IMR-90 (cell line): Measurements from ENCODE around the gene PAM16. TPM values are rescaled to one million over a fixed set of nuclear protein-coding genes. Genes with fewer than 3 reads are reported as not detected.

Source experiments
- ATAC-seq: fragments of 200-7000 bp; cut with Tn5 transposase; 2 replicates; pipeline ENCODE4 v1.9.1; 2020; ENCODE audit warnings: low read depth, mild to moderate bottlenecking, moderate library complexity
- BruUV-seq: library from RNA; stranded (reverse); fragments of 400-500 nt; replicated peaks from 2 replicates; lab custom pipeline; 2021; lab: Mats Ljungman, UMichigan
- CTCF ChIA-PET: fragments of 300-600 bp; formaldehyde crosslinking; extraction: SDS; loops from one replicate; lab custom pipeline; 2021; ENCODE audit warnings: antibody characterized with exemption; lab: Yijun Ruan, JAX
- POLR2A ChIA-PET: fragments of 300-600 bp; sonication (Branson Sonifier 250); formaldehyde crosslinking; loops from one replicate; lab custom pipeline; 2022; ENCODE audit warnings: antibody characterized with exemption; ENCODE audit not compliant: unreplicated experiment; lab: Charles Lee
- DNase-seq: peaks from one replicate; pipeline ENCODE4 v3.0.0; 2013
- H2AFZ ChIP-seq: replicated peaks from 2 replicates; pipeline ENCODE3; 2013; ENCODE audit warnings: low read length, mild to moderate bottlenecking; ENCODE audit not compliant: poor library complexity
- H2AK5ac ChIP-seq: 2 replicates; pipeline ENCODE4 v1.6.1; 2013; ENCODE audit warnings: low read depth, low read length, inconsistent platforms
- H2AK9ac ChIP-seq: replicated peaks from 2 replicates; pipeline ENCODE3; 2013; ENCODE audit warnings: mild to moderate bottlenecking, low read depth, low read length, moderate library complexity; ENCODE audit not compliant: poor library complexity
- H2BK120ac ChIP-seq: 2 replicates; pipeline ENCODE4 v1.6.1; 2013; ENCODE audit warnings: low read depth, low read length, inconsistent platforms
- H2BK15ac ChIP-seq: 3 replicates; pipeline ENCODE4 v1.6.1; 2013; ENCODE audit warnings: low read depth, low read length, inconsistent platforms
- H2BK20ac ChIP-seq: 2 replicates; pipeline ENCODE4 v1.6.1; 2013; ENCODE audit warnings: low read depth, mild to moderate bottlenecking, inconsistent platforms, low read length, moderate library complexity
- H2BK5ac ChIP-seq: 2 replicates; pipeline ENCODE4 v1.6.1; 2013; ENCODE audit warnings: mild to moderate bottlenecking, low read depth, low read length, inconsistent platforms; ENCODE audit not compliant: poor library complexity, severe bottlenecking
- H3K14ac ChIP-seq: replicated peaks from 2 replicates; pipeline ENCODE4 v1.6.1; 2013; ENCODE audit warnings: low read depth, low read length, inconsistent platforms
- H3K18ac ChIP-seq: 2 replicates; pipeline ENCODE4 v1.6.1; 2013; ENCODE audit warnings: low read depth, low read length, control low read depth
- H3K23ac ChIP-seq: 2 replicates; pipeline ENCODE4 v1.6.1; 2013; ENCODE audit warnings: low read depth, low read length, inconsistent platforms
- H3K27ac ChIP-seq: 2 replicates; pipeline ENCODE4 v1.5.1; 2013; ENCODE audit warnings: mild to moderate bottlenecking, control low read depth, low read length; ENCODE audit not compliant: insufficient read depth
- H3K27me3 ChIP-seq: 2 replicates; pipeline ENCODE4 v1.6.1; 2013; ENCODE audit warnings: low read length; ENCODE audit not compliant: control insufficient read depth, insufficient read depth
- H3K36me3 ChIP-seq: 2 replicates; pipeline ENCODE4 v1.6.1; 2013; ENCODE audit warnings: low read length, mixed read lengths; ENCODE audit not compliant: control insufficient read depth, insufficient read depth
- H3K4ac ChIP-seq: 2 replicates; pipeline ENCODE4 v1.6.1; 2013; ENCODE audit warnings: low read depth, low read length, inconsistent platforms
- H3K4me1 ChIP-seq: 2 replicates; pipeline ENCODE4 v1.6.1; 2013; ENCODE audit warnings: low read length, mixed read lengths; ENCODE audit not compliant: control insufficient read depth, insufficient read depth
- H3K4me2 ChIP-seq: 2 replicates; pipeline ENCODE4 v1.6.1; 2013; ENCODE audit warnings: low read depth, mild to moderate bottlenecking, control low read depth, low read length, moderate library complexity
- H3K4me3 ChIP-seq: 2 replicates; pipeline ENCODE4 v1.5.1; 2013; ENCODE audit warnings: low read depth, mild to moderate bottlenecking, control low read depth, low read length, moderate library complexity; ENCODE audit not compliant: insufficient read depth
- H3K56ac ChIP-seq: 2 replicates; pipeline ENCODE4 v1.6.1; 2013; ENCODE audit warnings: low read length, inconsistent platforms; ENCODE audit not compliant: insufficient read depth; ENCODE audit errors: extremely low read depth
- H3K79me1 ChIP-seq, 2 experiments: 2 replicates each; pipeline ENCODE4 v1.6.1; 2013; ENCODE audit warnings: low read length in 2 of 2, inconsistent platforms in 1 of 2, low read depth in 1 of 2
- H3K9ac ChIP-seq: 2 replicates; pipeline ENCODE4 v1.6.1; 2013; ENCODE audit warnings: low read depth, low read length, control low read depth
- H3K9me1 ChIP-seq: 2 replicates; pipeline ENCODE4 v1.6.1; 2013; ENCODE audit warnings: low read length, inconsistent platforms; ENCODE audit not compliant: insufficient read depth
- H3K9me3 ChIP-seq: 2 replicates; pipeline ENCODE4 v1.6.1; 2013; ENCODE audit warnings: low read length; ENCODE audit not compliant: control insufficient read depth, insufficient read depth
- H4K20me1 ChIP-seq: 2 replicates; pipeline ENCODE4 v1.6.1; 2013; ENCODE audit warnings: low read length, inconsistent platforms; ENCODE audit not compliant: insufficient read depth
- H4K5ac ChIP-seq: 2 replicates; pipeline ENCODE4 v1.6.1; 2013; ENCODE audit warnings: mild to moderate bottlenecking, low read depth, low read length, control low read depth
- H4K8ac ChIP-seq, 2 experiments: 2 replicates each; pipeline ENCODE4 v1.6.1; 2013; ENCODE audit warnings: low read depth in 2 of 2, low read length in 2 of 2, control low read depth in 1 of 2, inconsistent platforms in 1 of 2
- H4K91ac ChIP-seq: 2 replicates; pipeline ENCODE4 v1.6.1; 2013; ENCODE audit warnings: low read depth, low read length, inconsistent platforms; ENCODE audit not compliant: insufficient read depth
- BHLHE40 ChIP-seq: fragments of 150-350 bp; IDR thresholded peaks from 2 replicates; pipeline ENCODE4 v1.6.1; 2016; ENCODE audit warnings: mild to moderate bottlenecking, low read depth, low read length
- CEBPB ChIP-seq: IDR thresholded peaks from 2 replicates; pipeline ENCODE4 v1.6.1; 2012; ENCODE audit warnings: low read depth, low read length, improper control_type of control experiment
- CHD1 ChIP-seq: IDR thresholded peaks from 2 replicates; pipeline ENCODE4 v1.6.1; 2012; ENCODE audit warnings: low read depth, low read length, improper control_type of control experiment
- CTCF ChIP-seq: conservative IDR thresholded peaks from 2 replicates; pipeline ENCODE4 v1.5.1; 2012; ENCODE audit warnings: mild to moderate bottlenecking, low read depth, low read length, improper control_type of control experiment
- ELK1 ChIP-seq: fragments of 150-350 bp; IDR thresholded peaks from 2 replicates; pipeline ENCODE4 v1.6.1; 2016; ENCODE audit warnings: low read depth, mild to moderate bottlenecking, low read length, moderate library complexity, borderline replicate concordance
- MAFK ChIP-seq: IDR thresholded peaks from 2 replicates; pipeline ENCODE4 v1.6.1; 2012; ENCODE audit warnings: low read depth, low read length, improper control_type of control experiment
- MAZ ChIP-seq: IDR thresholded peaks from 2 replicates; pipeline ENCODE4 v1.6.1; 2012; ENCODE audit warnings: low read depth, mild to moderate bottlenecking, low read length, improper control_type of control experiment, moderate library complexity, borderline replicate concordance
- POLR2A ChIP-seq: IDR thresholded peaks from 2 replicates; pipeline ENCODE4 v1.6.1; 2012; ENCODE audit warnings: mild to moderate bottlenecking, low read depth, low read length
- RAD21 ChIP-seq: IDR thresholded peaks from 2 replicates; pipeline ENCODE4 v1.6.1; 2012; ENCODE audit warnings: low read length, improper control_type of control experiment
- RCOR1 ChIP-seq: IDR thresholded peaks from 2 replicates; pipeline ENCODE4 v1.6.1; 2012; ENCODE audit warnings: mild to moderate bottlenecking, low read length, improper control_type of control experiment; ENCODE audit not compliant: insufficient replicate concordance
- RFX5 ChIP-seq: IDR thresholded peaks from 2 replicates; pipeline ENCODE4 v1.8.0; 2012; ENCODE audit warnings: low read depth, mild to moderate bottlenecking, low read length, moderate library complexity
- SMC3 ChIP-seq: fragments of 150-350 bp; IDR thresholded peaks from 2 replicates; pipeline ENCODE4 v1.6.1; 2016; ENCODE audit warnings: low read depth, mild to moderate bottlenecking, antibody characterized with exemption, low read length, moderate library complexity
- USF2 ChIP-seq: fragments of 150-350 bp; IDR thresholded peaks from 2 replicates; pipeline ENCODE4 v1.6.1; 2017; ENCODE audit warnings: mild to moderate bottlenecking, antibody characterized with exemption, low read length, low read depth
- WGBS, 2 experiments: methylation state at CpG; one replicate each; pipeline versions ENCODE4 v1.1.5 to v1.1.7; 2013; ENCODE audit warnings: missing lambda C conversion rate in 2 of 2; ENCODE audit not compliant: insufficient read length in 1 of 2; ENCODE audit errors: extremely low coverage in 2 of 2; 5-methylcytosine and 5-hydroxymethylcytosine counted together
- dilution Hi-C: fragments of 300-500 bp; cut with HindIII; formaldehyde crosslinking; loops from one replicate; pipeline ENCODE4 v1.14.3; 2018; ENCODE audit warnings: low sequenced_read_pairs; ENCODE audit not compliant: unreplicated experiment
- in situ Hi-C: fragments of 300-500 bp; cut with MboI; formaldehyde crosslinking; loops from 3 replicates; pipeline ENCODE4 v1.14.3; 2019; ENCODE audit warnings: low sequenced_read_pairs, inconsistent platforms, mixed read lengths
- intact Hi-C: fragments of 100-400 bp; cut with micrococcal nuclease; formaldehyde crosslinking; loops from 2 replicates; pipeline ENCODE4 v1.10.0; 2022
- polyA plus RNA-seq, 3 experiments: library from polyadenylated mRNA; depleted of rRNA; stranded (reverse); fragments of >200 nt; gene quantifications; 2 replicates each; pipeline ENCODE4 v1.2.3, GENCODE V29; 2012; ENCODE audit warnings: low replicate concordance in 1 of 3
- total RNA-seq: library from RNA; depleted of rRNA; stranded (reverse); fragments of >200 nt; gene quantifications from 2 replicates; pipeline ENCODE4 v1.2.3, GENCODE V29; 2012

PAM16 gene
- total and polyA plus RNA-seq, 2 of the 4 experiments (the other 2 are of a cell fraction), result 17.9 to 48.4 TPM

GRCh38 chr16:4340443-4340842 lies 10.7 kb downstream of the PAM16 start:
- ChIA-PET POLR2A (no interaction called here), CTCF (no interaction called here)
- no peak overlapping the region for H4K8ac ChIP-seq
- ATAC-seq, result no peak
- no peaks in the 10 kb centered on the region for H3K9me3 ChIP-seq
- H3K4ac ChIP-seq, result no peak overlapping the region
- WGBS, 2 experiments, result 85% methylated on average over 4 of the region's 6 CpGs; no CpG with 5 or more reads in 1 of the 2 experiments
- peaks cover 6% of the 10 kb centered on the region; the same call in 1 of the 2 replicates for H3K9me1 ChIP-seq
- TF ChIP-seq ELK1 (no peak), POLR2A (no peak), RFX5 (no peak), USF2 (no peak), CEBPB (no peak), CHD1 (no peak), RCOR1 (no peak), CTCF (no peak), MAFK (no peak), MAZ (no peak), BHLHE40 (no peak), SMC3 (no peak), RAD21 (no peak)
- H3K9ac ChIP-seq, result no peak overlapping the region
- H2AFZ ChIP-seq, result no peak overlapping the region
- no peak overlapping the region for H3K14ac ChIP-seq
- H3K23ac ChIP-seq, result no peak overlapping the region
- no peak overlapping the region for H2AK5ac ChIP-seq
- no peak overlapping the region for H2AK9ac ChIP-seq
- H3K18ac ChIP-seq, result no peak overlapping the region
- peaks cover 28 to 65% of the 10 kb centered on the region in 2 experiments for H3K79me1 ChIP-seq
- H2BK120ac ChIP-seq, result no peak overlapping the region
- no peak overlapping the region for H2BK5ac ChIP-seq
- no peak overlapping the region for H2BK20ac ChIP-seq
- intact Hi-C loops, result no loop called here
- no peak overlapping the region for H3K4me3 ChIP-seq
- no peak overlapping the region for H4K5ac ChIP-seq
- in situ Hi-C loops, result no loop called here
- peaks cover 7% of the 10 kb centered on the region; the same call in 1 of the 2 replicates for H3K4me1 ChIP-seq
- H3K27ac ChIP-seq, result no peak overlapping the region
- no peak overlapping the region for H3K56ac ChIP-seq
- H4K20me1 ChIP-seq, result peaks cover 52% of the 10 kb centered on the region
- H4K91ac ChIP-seq, result no peak overlapping the region
- dilution Hi-C loops, result no loop called here
- DNase-seq, result no peak
- H2BK15ac ChIP-seq, result no peak overlapping the region
- peaks cover 32% of the 10 kb centered on the region for H3K36me3 ChIP-seq
- H3K27me3 ChIP-seq, result no peaks in the 10 kb centered on the region
- BruUV-seq, result no TSS peak
- H3K4me2 ChIP-seq, result no peak overlapping the region
